ENCODE results near the gene FARS2.

FARS2 gene

DNA sequence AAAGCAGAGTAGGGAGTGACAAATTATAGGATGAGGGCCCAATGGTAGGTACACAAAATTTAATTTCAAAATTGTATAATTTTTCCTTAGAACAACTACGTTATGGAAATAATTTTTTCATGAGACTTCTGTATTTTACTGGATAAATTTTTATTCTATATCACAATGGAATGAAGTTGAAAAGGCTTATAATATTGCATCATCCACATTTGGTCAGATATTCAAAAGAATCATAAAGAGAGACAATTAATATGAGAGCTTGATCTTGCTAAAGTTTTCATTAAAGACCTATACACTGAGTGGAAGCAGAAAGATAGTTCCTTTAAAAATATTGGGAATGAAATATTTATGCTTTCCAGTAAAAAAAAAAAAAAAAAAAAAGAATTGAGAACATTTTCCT, 242.8 kb downstream of the FARS2 start:
- Histone ChIP-seq H3K4me1 (ENCODE audit: control insufficient read depth, low read depth, low read length) (peaks cover 14% of the 10 kb centered on the region), H3K27me3 (ENCODE audit: control insufficient read depth, insufficient read depth, low read length) (no peaks in the 10 kb centered on the region), H3K9me3 (ENCODE audit: control insufficient read depth, low read depth, low read length) (no peaks in the 10 kb centered on the region), H3K4me3 (ENCODE audit: low read length) (no peak overlapping the region), H3K27ac (ENCODE audit: low read length) (no peak overlapping the region), H3K9ac (ENCODE audit: low read length) (no peak overlapping the region), H3K36me3 (ENCODE audit: control insufficient read depth, low read depth, low read length) (no peaks in the 10 kb centered on the region)

DNA sequence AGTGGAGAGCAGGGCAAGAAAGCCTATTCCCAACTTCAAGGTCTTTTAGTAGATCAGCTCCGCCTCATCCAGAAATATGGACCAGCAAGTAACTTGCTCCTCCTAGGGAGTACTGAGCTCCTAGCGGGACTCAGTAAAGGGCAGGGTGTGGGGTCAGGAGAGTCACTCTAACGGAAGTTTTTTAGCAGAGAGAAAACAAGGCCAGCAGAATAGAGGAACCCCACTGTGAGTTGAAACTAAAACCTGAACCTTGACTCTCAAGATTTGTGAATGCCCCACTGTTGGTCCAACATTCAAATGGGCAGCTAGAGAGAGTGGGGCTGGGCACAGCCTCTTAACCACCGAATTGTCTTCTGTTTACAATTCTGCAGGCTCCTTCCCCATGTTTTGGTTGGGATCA, 244.8 kb downstream of the FARS2 start:
- Histone ChIP-seq H3K36me3 (ENCODE audit: control insufficient read depth, low read depth, low read length) (no peaks in the 10 kb centered on the region), H3K4me3 (ENCODE audit: low read length) (no peak overlapping the region), H3K27me3 (ENCODE audit: control insufficient read depth, insufficient read depth, low read length) (no peaks in the 10 kb centered on the region), H3K9ac (ENCODE audit: low read length) (no peak overlapping the region), H3K4me1 (ENCODE audit: control insufficient read depth, low read depth, low read length) (peaks cover 11% of the 10 kb centered on the region), H3K27ac (ENCODE audit: low read length) (no peak overlapping the region), H3K9me3 (ENCODE audit: control insufficient read depth, low read depth, low read length) (no peaks in the 10 kb centered on the region)

DNA sequence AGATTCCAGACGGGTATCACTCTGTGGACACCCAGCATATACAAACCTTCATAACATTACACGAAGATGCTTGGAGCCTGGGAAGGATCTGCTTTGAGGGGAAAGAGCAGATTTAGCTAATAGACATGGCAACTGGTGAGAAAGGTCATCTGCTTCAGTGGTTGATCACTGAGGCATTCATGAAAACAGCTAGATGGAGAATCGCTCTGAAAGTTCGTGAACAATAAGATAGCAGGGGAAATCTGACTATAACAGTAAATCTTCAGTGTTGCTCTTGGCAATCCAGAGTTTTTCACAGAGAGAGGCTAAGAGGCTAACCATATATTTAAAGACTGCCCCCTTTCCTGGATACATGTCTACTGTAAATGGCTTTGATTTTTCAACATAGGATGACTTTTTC, 245.3 kb downstream of the FARS2 start:
- Histone ChIP-seq H3K9me3 (ENCODE audit: control insufficient read depth, low read depth, low read length) (no peaks in the 10 kb centered on the region), H3K27me3 (ENCODE audit: control insufficient read depth, insufficient read depth, low read length) (no peaks in the 10 kb centered on the region), H3K9ac (ENCODE audit: low read length) (no peak overlapping the region), H3K27ac (ENCODE audit: low read length) (no peak overlapping the region), H3K4me1 (ENCODE audit: control insufficient read depth, low read depth, low read length) (peaks cover 11% of the 10 kb centered on the region), H3K36me3 (ENCODE audit: control insufficient read depth, low read depth, low read length) (no peaks in the 10 kb centered on the region), H3K4me3 (ENCODE audit: low read length) (no peak overlapping the region)

DNA sequence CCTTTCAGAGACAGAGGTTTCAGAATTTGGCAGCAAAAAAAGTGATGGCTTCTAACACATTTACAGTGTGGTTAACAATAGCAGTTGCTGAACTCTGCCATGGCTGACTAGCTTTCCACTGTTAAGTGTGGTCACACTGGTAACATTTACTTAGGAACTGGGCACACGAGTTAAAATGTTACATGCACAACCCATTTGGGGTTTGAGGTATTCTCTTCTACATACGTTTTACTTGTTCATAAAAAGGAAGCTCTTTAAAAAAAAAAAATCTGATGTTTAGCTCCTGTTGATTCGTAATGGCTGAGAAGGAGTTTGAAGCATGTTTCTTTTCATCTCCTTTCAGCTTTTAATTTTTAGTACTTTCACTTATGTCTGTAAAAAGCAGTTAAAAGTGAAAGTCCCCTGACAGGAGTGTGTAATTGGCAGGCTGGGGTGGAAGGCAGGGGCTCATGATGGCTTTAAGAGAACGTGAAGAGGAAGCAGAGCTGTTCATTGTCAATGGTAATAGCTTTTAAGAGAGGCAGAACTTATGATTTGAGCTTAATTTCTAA, 245.9 kb downstream of the FARS2 start:
- Histone ChIP-seq H3K9me3 (ENCODE audit: control insufficient read depth, low read depth, low read length) (no peaks in the 10 kb centered on the region), H3K27ac (ENCODE audit: low read length) (no peak overlapping the region), H3K36me3 (ENCODE audit: control insufficient read depth, low read depth, low read length) (no peaks in the 10 kb centered on the region), H3K4me3 (ENCODE audit: low read length) (no peak overlapping the region), H3K27me3 (ENCODE audit: control insufficient read depth, insufficient read depth, low read length) (no peaks in the 10 kb centered on the region), H3K4me1 (ENCODE audit: control insufficient read depth, low read depth, low read length) (peaks cover 18% of the 10 kb centered on the region), H3K9ac (ENCODE audit: low read length) (no peak overlapping the region)

DNA sequence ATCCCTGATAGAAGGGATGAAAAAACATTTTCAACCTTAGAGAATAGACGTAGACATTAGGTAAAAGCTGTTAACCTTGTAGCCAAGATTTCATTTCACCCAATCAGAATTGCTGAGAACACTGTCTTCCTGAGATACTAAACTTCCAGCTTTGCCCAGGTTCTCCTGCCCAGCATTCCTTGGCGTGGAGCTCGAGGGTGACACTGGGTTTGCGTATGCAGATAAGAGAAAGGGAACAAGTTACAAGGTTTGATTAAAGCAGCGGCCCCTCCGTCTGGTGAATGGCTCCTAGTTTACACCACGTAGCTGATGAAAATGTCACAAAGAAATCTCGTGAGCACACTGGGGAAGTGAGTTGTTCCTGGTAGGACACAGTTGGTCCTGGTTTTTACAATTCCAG, 247.8 kb downstream of the FARS2 start:
- Histone ChIP-seq H3K4me3 (ENCODE audit: low read length) (no peak overlapping the region), H3K27me3 (ENCODE audit: control insufficient read depth, insufficient read depth, low read length) (no peaks in the 10 kb centered on the region), H3K36me3 (ENCODE audit: control insufficient read depth, low read depth, low read length) (no peaks in the 10 kb centered on the region), H3K27ac (ENCODE audit: low read length) (no peak overlapping the region), H3K4me1 (ENCODE audit: control insufficient read depth, low read depth, low read length) (peaks cover 19% of the 10 kb centered on the region), H3K9ac (ENCODE audit: low read length) (no peak overlapping the region), H3K9me3 (ENCODE audit: control insufficient read depth, low read depth, low read length) (no peaks in the 10 kb centered on the region)

DNA sequence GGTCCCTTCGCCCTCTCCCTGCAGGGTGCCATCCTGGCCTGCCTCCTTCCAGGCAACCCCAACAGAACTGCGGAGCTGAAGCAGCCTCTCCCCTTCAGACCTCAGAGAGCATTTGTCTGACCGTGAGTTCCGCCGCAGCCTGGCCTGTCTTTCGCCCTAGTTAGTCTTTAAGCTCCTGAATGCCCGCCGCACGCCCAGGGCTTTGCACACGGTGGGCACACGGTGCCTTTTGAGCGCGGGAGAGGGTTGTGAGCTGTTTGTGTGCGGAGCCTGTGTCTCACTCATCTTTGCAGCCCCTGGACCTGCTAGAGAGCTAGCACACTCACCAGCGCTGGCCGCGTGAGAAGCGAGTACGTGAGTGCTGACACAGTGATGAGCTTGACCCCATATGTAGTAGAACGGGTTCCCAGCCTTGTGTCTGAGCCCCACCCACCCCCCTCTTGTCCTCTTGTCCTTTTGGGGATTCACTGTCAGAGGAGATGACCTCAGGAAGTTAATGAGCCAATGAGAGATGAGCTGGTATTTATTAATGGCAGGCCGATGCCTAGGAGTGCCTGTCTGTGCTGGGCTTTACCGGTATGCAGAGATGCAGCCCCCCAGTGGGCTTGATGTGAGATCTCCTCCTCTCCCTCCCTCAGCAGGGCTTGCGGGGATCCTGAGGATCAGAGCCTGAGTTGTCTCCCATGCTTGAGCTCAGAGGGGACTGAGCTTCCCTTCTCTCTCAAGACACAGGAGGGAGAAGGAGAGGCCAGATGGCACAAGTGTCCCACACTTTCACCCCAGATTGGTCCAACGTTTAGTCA, 249.2 kb downstream of the FARS2 start:
- no peak overlapping the region for H3K9ac ChIP-seq (ENCODE audit: low read length)
- H3K9me3 ChIP-seq (ENCODE audit: control insufficient read depth, low read depth, low read length): no peaks in the 10 kb centered on the region
- no peak overlapping the region for H3K4me3 ChIP-seq (ENCODE audit: low read length)
- H3K27me3 ChIP-seq (ENCODE audit: control insufficient read depth, insufficient read depth, low read length): no peaks in the 10 kb centered on the region
- no peaks in the 10 kb centered on the region for H3K36me3 ChIP-seq (ENCODE audit: control insufficient read depth, low read depth, low read length)
- H3K4me1 ChIP-seq (ENCODE audit: control insufficient read depth, low read depth, low read length): peaks cover 19% of the 10 kb centered on the region
- no peak overlapping the region for H3K27ac ChIP-seq (ENCODE audit: low read length)

DNA sequence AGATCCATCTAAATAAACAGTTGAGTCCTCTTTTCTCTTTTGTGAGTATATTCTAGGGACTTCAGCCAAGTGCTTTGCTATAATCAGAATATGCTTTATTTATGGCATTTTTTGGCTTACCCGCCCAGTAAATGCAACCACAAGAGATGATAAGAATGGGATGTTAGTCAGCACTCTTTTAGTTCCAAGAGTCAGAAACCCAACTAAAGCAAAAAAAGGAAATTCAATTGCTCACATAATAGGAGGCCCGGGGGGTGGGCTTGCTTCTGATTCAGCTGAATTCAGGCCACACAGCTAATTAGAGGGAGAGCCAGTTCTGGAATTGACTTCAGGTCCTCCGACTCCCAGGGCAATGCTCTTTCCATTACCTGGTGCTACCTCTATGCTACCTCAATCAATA, 250.6 kb downstream of the FARS2 start:
- no peaks in the 10 kb centered on the region for H3K36me3 ChIP-seq (ENCODE audit: control insufficient read depth, low read depth, low read length)
- H3K4me1 ChIP-seq (ENCODE audit: control insufficient read depth, low read depth, low read length): peaks cover 19% of the 10 kb centered on the region
- no peak overlapping the region for H3K9ac ChIP-seq (ENCODE audit: low read length)
- no peaks in the 10 kb centered on the region for H3K27me3 ChIP-seq (ENCODE audit: control insufficient read depth, insufficient read depth, low read length)
- H3K4me3 ChIP-seq (ENCODE audit: low read length): no peak overlapping the region
- no peaks in the 10 kb centered on the region for H3K9me3 ChIP-seq (ENCODE audit: control insufficient read depth, low read depth, low read length)
- H3K27ac ChIP-seq (ENCODE audit: low read length): no peak overlapping the region

DNA sequence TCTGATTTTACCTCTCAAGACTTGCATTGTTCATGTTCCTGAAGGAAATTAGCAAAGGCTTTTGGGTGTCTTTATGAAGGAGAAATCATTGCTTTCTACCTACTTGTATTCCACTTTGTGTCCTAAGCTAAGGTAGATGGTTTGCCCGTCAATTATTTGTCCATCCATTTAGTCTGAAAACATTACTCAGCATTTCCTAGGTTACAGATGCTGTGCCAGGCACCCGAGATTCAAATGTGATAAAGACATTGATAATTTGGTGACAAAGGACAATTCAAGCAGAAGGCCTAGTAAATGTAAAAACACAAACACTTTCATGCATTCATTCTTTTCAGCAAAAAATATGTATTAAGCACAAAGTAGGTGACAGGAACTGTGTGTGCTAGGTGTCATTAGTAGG, 251.1 kb downstream of the FARS2 start:
- Histone ChIP-seq H3K36me3 (ENCODE audit: control insufficient read depth, low read depth, low read length) (no peaks in the 10 kb centered on the region), H3K4me3 (ENCODE audit: low read length) (no peak overlapping the region), H3K9ac (ENCODE audit: low read length) (no peak overlapping the region), H3K27me3 (ENCODE audit: control insufficient read depth, insufficient read depth, low read length) (no peaks in the 10 kb centered on the region), H3K27ac (ENCODE audit: low read length) (no peak overlapping the region), H3K9me3 (ENCODE audit: control insufficient read depth, low read depth, low read length) (no peaks in the 10 kb centered on the region), H3K4me1 (ENCODE audit: control insufficient read depth, low read depth, low read length) (peaks cover 19% of the 10 kb centered on the region)

DNA sequence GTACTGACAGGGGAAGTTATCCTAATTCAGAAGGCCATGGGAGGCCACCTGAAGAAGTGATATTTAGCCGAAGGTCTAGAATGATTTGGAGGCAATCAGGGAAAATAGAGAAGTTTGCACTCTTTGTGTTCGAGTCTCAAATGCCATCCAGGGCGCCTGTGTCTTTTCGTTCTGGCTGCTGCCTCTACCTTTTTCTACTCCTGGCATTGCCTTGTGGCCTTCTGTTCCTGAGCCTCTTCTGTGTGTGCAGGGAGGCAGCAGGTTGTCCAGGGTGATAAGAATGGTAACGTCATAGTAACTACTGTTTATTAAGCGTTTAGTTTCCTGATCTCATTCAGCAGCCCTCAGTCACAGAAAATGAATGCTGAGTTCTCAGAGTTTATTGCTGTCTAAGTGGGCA, 252.1 kb downstream of the FARS2 start:
- peaks cover 19% of the 10 kb centered on the region for H3K4me1 ChIP-seq (ENCODE audit: control insufficient read depth, low read depth, low read length)
- H3K27me3 ChIP-seq (ENCODE audit: control insufficient read depth, insufficient read depth, low read length): no peaks in the 10 kb centered on the region
- H3K4me3 ChIP-seq (ENCODE audit: low read length): no peak overlapping the region
- no peak overlapping the region for H3K27ac ChIP-seq (ENCODE audit: low read length)
- H3K36me3 ChIP-seq (ENCODE audit: control insufficient read depth, low read depth, low read length): no peaks in the 10 kb centered on the region
- H3K9me3 ChIP-seq (ENCODE audit: control insufficient read depth, low read depth, low read length): no peaks in the 10 kb centered on the region
- H3K9ac ChIP-seq (ENCODE audit: low read length): no peak overlapping the region

DNA sequence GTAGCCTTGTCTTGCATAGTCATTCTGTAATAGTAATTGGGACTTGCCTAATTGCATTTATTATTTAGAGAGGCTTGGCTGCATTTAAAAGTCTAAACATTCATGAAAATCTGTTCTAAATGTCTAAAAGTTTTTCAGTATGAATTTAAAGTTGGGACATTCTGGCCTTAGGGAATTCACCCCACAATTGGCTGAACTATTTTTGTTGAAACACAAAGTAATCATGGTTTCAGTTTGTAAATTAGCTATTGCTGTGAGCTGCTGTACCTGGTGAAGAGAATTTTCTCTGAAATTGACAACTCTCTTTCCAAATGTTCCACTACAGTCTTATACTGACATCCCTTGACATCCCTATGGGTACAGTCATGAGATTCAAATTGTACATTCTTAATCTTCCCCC, 253.0 kb downstream of the FARS2 start:
- H3K4me3 ChIP-seq (ENCODE audit: low read length): no peak overlapping the region

DNA sequence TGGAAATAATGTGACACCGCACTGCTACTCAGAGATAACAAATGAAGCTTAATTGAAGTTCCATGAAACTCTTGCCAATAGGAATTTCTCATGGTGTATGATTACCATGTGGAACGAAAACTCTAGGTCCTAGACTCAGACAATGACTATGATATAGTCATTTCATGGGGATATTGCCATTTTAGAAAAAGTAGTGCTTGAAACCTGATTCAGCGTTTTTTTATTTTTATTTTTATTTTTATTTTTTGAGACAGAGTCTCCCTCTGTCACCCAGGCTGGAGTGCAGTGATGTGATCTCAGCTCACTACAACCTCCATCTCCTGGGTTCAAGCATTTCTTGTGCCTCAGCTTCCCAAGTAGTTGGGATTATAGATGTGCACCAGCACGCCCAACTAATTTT, 253.9 kb downstream of the FARS2 start:
- Histone ChIP-seq H3K4me3 (ENCODE audit: low read length) (no peak overlapping the region), H3K9me3 (ENCODE audit: control insufficient read depth, low read depth, low read length) (no peaks in the 10 kb centered on the region), H3K27me3 (ENCODE audit: control insufficient read depth, insufficient read depth, low read length) (no peaks in the 10 kb centered on the region), H3K4me1 (ENCODE audit: control insufficient read depth, low read depth, low read length) (peaks cover 16% of the 10 kb centered on the region), H3K27ac (ENCODE audit: low read length) (no peak overlapping the region), H3K36me3 (ENCODE audit: control insufficient read depth, low read depth, low read length) (no peaks in the 10 kb centered on the region), H3K9ac (ENCODE audit: low read length) (no peak overlapping the region)

More for the DNA sequence above, 253.0 kb downstream of the FARS2 start:
- H3K9me3 ChIP-seq (ENCODE audit: control insufficient read depth, low read depth, low read length): no peaks in the 10 kb centered on the region
- peaks cover 19% of the 10 kb centered on the region for H3K4me1 ChIP-seq (ENCODE audit: control insufficient read depth, low read depth, low read length)
- H3K27ac ChIP-seq (ENCODE audit: low read length): no peak overlapping the region
- H3K27me3 ChIP-seq (ENCODE audit: control insufficient read depth, insufficient read depth, low read length): no peaks in the 10 kb centered on the region
- H3K9ac ChIP-seq (ENCODE audit: low read length): no peak overlapping the region
- H3K36me3 ChIP-seq (ENCODE audit: control insufficient read depth, low read depth, low read length): no peaks in the 10 kb centered on the region

DNA sequence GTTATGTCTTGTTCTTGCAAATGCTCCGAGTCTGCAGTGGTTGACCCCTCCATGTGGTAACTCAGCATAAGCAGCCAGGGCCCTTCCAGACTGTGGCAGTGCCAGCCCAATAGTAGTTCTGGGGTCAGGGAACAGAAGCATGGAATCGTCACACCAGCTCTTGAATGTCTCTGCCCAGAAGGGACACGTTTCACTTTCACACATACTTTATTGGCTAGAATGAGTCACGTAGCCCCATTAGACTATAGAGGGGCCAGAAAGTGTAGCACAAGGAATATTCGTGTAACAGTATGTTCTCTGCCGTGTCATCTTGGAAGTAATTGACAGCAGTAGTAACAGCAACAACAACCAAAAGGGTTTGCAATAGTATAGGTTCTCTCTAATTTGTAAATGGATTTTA, 254.7 kb downstream of the FARS2 start:
- no peak overlapping the region for H3K9ac ChIP-seq (ENCODE audit: low read length)
- H3K4me1 ChIP-seq (ENCODE audit: control insufficient read depth, low read depth, low read length): peaks cover 7% of the 10 kb centered on the region
- H3K4me3 ChIP-seq (ENCODE audit: low read length): no peak overlapping the region

More for the DNA sequence above, 254.7 kb downstream of the FARS2 start:
- H3K9me3 ChIP-seq (ENCODE audit: control insufficient read depth, low read depth, low read length): no peaks in the 10 kb centered on the region
- no peak overlapping the region for H3K27ac ChIP-seq (ENCODE audit: low read length)
- no peaks in the 10 kb centered on the region for H3K27me3 ChIP-seq (ENCODE audit: control insufficient read depth, insufficient read depth, low read length)
- no peaks in the 10 kb centered on the region for H3K36me3 ChIP-seq (ENCODE audit: control insufficient read depth, low read depth, low read length)
